Measurements from ENCODE around the gene REXO4. TPM values are rescaled to one million over a fixed set of nuclear protein-coding genes. Genes with fewer than 3 reads are reported as not detected.

REXO4 gene
- total and polyA plus RNA-seq, 2 donors (not counting 3 experiments of a cell fraction or from before 2014, with no cell fraction given), result 19.5 to 29.5 TPM

GRCh38 chr9:133425049-133425632, 7.3 kb upstream of the REXO4 start:
- no peaks in the 10 kb centered on the region for H3K4me1 ChIP-seq (ENCODE audit: control insufficient read depth, extremely low read depth, insufficient read depth, low read length)
- ChIA-PET CTCF (no interaction called here), POLR2A (no interaction called here)
- no peak overlapping the region for H3K4me3 ChIP-seq (replicated peaks in 1 of 3; ENCODE audit: insufficient read depth in 1 of 3, low read depth in 1 of 3, low read length in 3 of 3)
- H3K9ac ChIP-seq (replicated peaks; ENCODE audit: extremely low read depth, insufficient read depth, low read length), result no peak overlapping the region
- H3K4me2 ChIP-seq (ENCODE audit: insufficient read depth, low read length), result no peak overlapping the region
- dilution Hi-C loops (cut with MboI; ENCODE audit: extremely low pct_ligation_motif_present, low sequenced_read_pairs) (no loop called here), intact Hi-C loops (cut with micrococcal nuclease) (no loop called here)
- no peak for TF ChIP-seq MAX (IDR thresholded peaks at IDR 0.05; ENCODE audit: insufficient read depth, insufficient read length)
- no peak for TF ChIP-seq JUN (IDR thresholded peaks at IDR 0.05; ENCODE audit: borderline replicate concordance, insufficient read depth, insufficient read length, low read depth)
- TF ChIP-seq POLR2A (IDR thresholded peaks at IDR 0.05; ENCODE audit: low read depth, low read length), result no peak
- TF ChIP-seq GATA2 (IDR thresholded peaks at IDR 0.05; ENCODE audit: insufficient read depth, insufficient read length, low read depth, low read length), result no peak
- DNase-seq (ENCODE audit: low read depth, low spot score) (no peak), FAIRE-seq (no peak)
- peaks cover 9 to 18% of the 10 kb centered on the region in 2 experiments for H3K27me3 ChIP-seq (ENCODE audit: control insufficient read depth in 2 of 2, insufficient read depth in 2 of 2, low read length in 2 of 2)
- no peaks in the 10 kb centered on the region for H3K36me3 ChIP-seq (ENCODE audit: control insufficient read depth in 2 of 2, extremely low read depth in 1 of 2, insufficient read depth in 2 of 2, low read length in 2 of 2)
- H3K9me3 ChIP-seq (replicated peaks; ENCODE audit: control insufficient read depth, insufficient read depth, low read length), result no peaks in the 10 kb centered on the region
- H4K20me1 ChIP-seq (replicated peaks; ENCODE audit: control insufficient read depth, extremely low read depth, insufficient read depth, low read length), result no peaks in the 10 kb centered on the region
- H3K9me1 ChIP-seq (replicated peaks; ENCODE audit: control insufficient read depth, extremely low read depth, insufficient read depth, low read length), result no peaks in the 10 kb centered on the region
- no TSS peak for BruUV-seq (replicated peaks)
- no peak overlapping the region for H2AFZ ChIP-seq (ENCODE audit: low read depth, low read length)
- no peak overlapping the region for H3K27ac ChIP-seq (ENCODE audit: insufficient read depth, low read depth, low read length)
- H3K79me2 ChIP-seq (ENCODE audit: control insufficient read depth, insufficient read depth, low read length), result no peaks in the 10 kb centered on the region

GRCh38 chr9:133424187-133424586, 6.4 kb upstream of the REXO4 start:
- BruUV-seq (replicated peaks), result no TSS peak
- H3K9me3 ChIP-seq (replicated peaks; ENCODE audit: control insufficient read depth, insufficient read depth, low read length), result no peaks in the 10 kb centered on the region
- H3K27ac ChIP-seq (ENCODE audit: insufficient read depth, low read depth, low read length), result no peak overlapping the region
- ChIA-PET POLR2A (no interaction called here), CTCF (no interaction called here)
- no peaks in the 10 kb centered on the region for H3K36me3 ChIP-seq (ENCODE audit: control insufficient read depth in 2 of 2, extremely low read depth in 1 of 2, insufficient read depth in 2 of 2, low read length in 2 of 2)
- no peak for DNase-seq (ENCODE audit: low read depth, low spot score)
- no peak overlapping the region for H3K4me2 ChIP-seq (ENCODE audit: insufficient read depth, low read length)
- dilution Hi-C loops (cut with MboI; ENCODE audit: extremely low pct_ligation_motif_present, low sequenced_read_pairs) (no loop called here), intact Hi-C loops (cut with micrococcal nuclease) (no loop called here)
- no peak overlapping the region for H3K4me3 ChIP-seq (replicated peaks in 1 of 3; ENCODE audit: insufficient read depth in 1 of 3, low read depth in 1 of 3, low read length in 3 of 3)
- no peaks in the 10 kb centered on the region for H3K79me2 ChIP-seq (ENCODE audit: control insufficient read depth, insufficient read depth, low read length)
- H3K27me3 ChIP-seq (ENCODE audit: control insufficient read depth in 2 of 2, insufficient read depth in 2 of 2, low read length in 2 of 2), result peaks cover 9 to 13% of the 10 kb centered on the region in 2 experiments
- TF ChIP-seq MYC (IDR thresholded peaks at IDR 0.05; ENCODE audit: low read depth, low read length), result no peak
- TF ChIP-seq POLR2A (IDR thresholded peaks at IDR 0.05; ENCODE audit: low read depth, low read length), result no peak
- no peak for TF ChIP-seq MAX (IDR thresholded peaks at IDR 0.05; ENCODE audit: insufficient read depth, insufficient read length)
- TF ChIP-seq POLR2AphosphoS5 (IDR thresholded peaks at IDR 0.05; ENCODE audit: insufficient read depth, low read depth, low read length), result no peak
- TF ChIP-seq CTCF (IDR thresholded peaks at IDR 0.05; ENCODE audit: extremely low read depth in 1 of 2, insufficient read depth in 1 of 2, low read depth in 1 of 2, low read length in 2 of 2), result no peak
- TF ChIP-seq EZH2 (IDR thresholded peaks at IDR 0.05; ENCODE audit: borderline replicate concordance, low read depth, low read length, severe bottlenecking), result no peak
- TF ChIP-seq GATA2 (IDR thresholded peaks at IDR 0.05; ENCODE audit: insufficient read depth, insufficient read length, low read depth, low read length), result no peak
- no peak for TF ChIP-seq FOS (IDR thresholded peaks at IDR 0.05; ENCODE audit: borderline replicate concordance, insufficient read depth, low read length)
- no peak for TF ChIP-seq JUN (IDR thresholded peaks at IDR 0.05; ENCODE audit: borderline replicate concordance, insufficient read depth, insufficient read length, low read depth)
- H3K4me1 ChIP-seq (ENCODE audit: control insufficient read depth, extremely low read depth, insufficient read depth, low read length), result no peaks in the 10 kb centered on the region
- no peak overlapping the region for H3K9ac ChIP-seq (replicated peaks; ENCODE audit: extremely low read depth, insufficient read depth, low read length)
- H2AFZ ChIP-seq (ENCODE audit: low read depth, low read length), result no peak overlapping the region
- no peaks in the 10 kb centered on the region for H4K20me1 ChIP-seq (replicated peaks; ENCODE audit: control insufficient read depth, extremely low read depth, insufficient read depth, low read length)
- FAIRE-seq, result no peak
- no peaks in the 10 kb centered on the region for H3K9me1 ChIP-seq (replicated peaks; ENCODE audit: control insufficient read depth, extremely low read depth, insufficient read depth, low read length)

Data from endothelial cell of umbilical vein (primary cell).